ACC112 (cell line): Measurements from ENCODE around the gene ALK.
"Not testable (repeated sequence)": the region's sequence is repeated elsewhere in the genome, so short reads cannot be mapped to it uniquely, and the experiment has no call there.

Experiments used
- H2AFZ ChIP-seq: fragments of 200-600 bp; sonication (generic); one replicate; pipeline ENCODE4 v1.6.0; 2017; ENCODE audit warnings: antibody characterized with exemption, low read length; ENCODE audit not compliant: unreplicated experiment
- H3K27ac ChIP-seq: fragments of 200-600 bp; sonication (generic); 2 replicates; pipeline ENCODE4 v1.5.1; 2014; ENCODE audit warnings: low read depth, mild to moderate bottlenecking, antibody characterized with exemption, low read length, moderate library complexity
- H3K27me3 ChIP-seq: fragments of 200-600 bp; sonication (generic); 2 replicates; pipeline ENCODE4 v1.6.1; 2014; ENCODE audit warnings: mild to moderate bottlenecking, antibody characterized with exemption, low read length, moderate library complexity, mixed read lengths; ENCODE audit not compliant: insufficient read depth
- H3K36me3 ChIP-seq: fragments of 200-600 bp; sonication (generic); 2 replicates; pipeline ENCODE4 v1.6.1; 2016; ENCODE audit warnings: mild to moderate bottlenecking, antibody characterized with exemption, low read length, moderate library complexity, mixed read lengths; ENCODE audit not compliant: insufficient read depth
- H3K4me1 ChIP-seq: fragments of 200-600 bp; sonication (generic); one replicate; pipeline ENCODE4 v1.6.1; 2016; ENCODE audit warnings: low read length, mixed read lengths; ENCODE audit not compliant: insufficient read depth, unreplicated experiment, control insufficient read depth
- H3K4me3 ChIP-seq: fragments of 200-600 bp; sonication (generic); 2 replicates; pipeline ENCODE4 v1.5.1; 2014; ENCODE audit warnings: mild to moderate bottlenecking, low read depth, low read length
- H3K79me2 ChIP-seq: fragments of 200-600 bp; sonication (generic); one replicate; pipeline ENCODE4 v1.6.0; 2016; ENCODE audit warnings: low read length; ENCODE audit not compliant: control insufficient read depth, unreplicated experiment, insufficient read depth

The ALK gene

GRCh38 chr2:29263886-29264285 is 657.5 kb downstream of the ALK start:
- H3K4me1 ChIP-seq: peaks cover 20% of the 10 kb centered on the region
- no peaks in the 10 kb centered on the region for H3K79me2 ChIP-seq
- peaks cover 14% of the 10 kb centered on the region for H3K27me3 ChIP-seq
- H3K36me3 ChIP-seq: no peaks in the 10 kb centered on the region
- no peak overlapping the region for H2AFZ ChIP-seq
- H3K4me3 ChIP-seq: no peak overlapping the region
- H3K27ac ChIP-seq: no peak overlapping the region

GRCh38 chr2:29262681-29263260 is 658.6 kb downstream of the ALK start:
- H2AFZ ChIP-seq: no peak overlapping the region
- H3K4me3 ChIP-seq: no peak overlapping the region
- no peaks in the 10 kb centered on the region for H3K79me2 ChIP-seq
- peaks cover 5% of the 10 kb centered on the region; the same call in 1 of the 2 replicates for H3K27me3 ChIP-seq
- no peaks in the 10 kb centered on the region for H3K36me3 ChIP-seq
- peaks cover 24% of the 10 kb centered on the region for H3K4me1 ChIP-seq
- H3K27ac ChIP-seq: no peak overlapping the region

GRCh38 chr2:29261003-29261402 is 660.4 kb downstream of the ALK start:
- no peak overlapping the region for H3K27ac ChIP-seq
- H3K36me3 ChIP-seq: no peaks in the 10 kb centered on the region
- H3K4me1 ChIP-seq: peaks cover 24% of the 10 kb centered on the region
- no peaks in the 10 kb centered on the region for H3K79me2 ChIP-seq
- no peak overlapping the region for H3K4me3 ChIP-seq
- H2AFZ ChIP-seq: no peak overlapping the region
- no peaks in the 10 kb centered on the region; the same call in 1 of the 2 replicates for H3K27me3 ChIP-seq

- H3K4me3 ChIP-seq: no peak overlapping the region
- peaks cover 24% of the 10 kb centered on the region for H3K4me1 ChIP-seq
- peak overlapping the region; percentile 55 for H3K27ac ChIP-seq
Measured at GRCh38 chr2:29260142-29260772, 661.1 kb downstream of the ALK start.

GRCh38 chr2:29259221-29259620 is 662.2 kb downstream of the ALK start:
- H2AFZ ChIP-seq: peak overlapping the region; percentile 13
- peak overlapping the region; percentile 55 for H3K27ac ChIP-seq
- H3K36me3 ChIP-seq: no peaks in the 10 kb centered on the region
- peaks cover 10% of the 10 kb centered on the region; the same call in 1 of the 2 replicates for H3K27me3 ChIP-seq
- H3K4me1 ChIP-seq: peaks cover 24% of the 10 kb centered on the region
- no peak overlapping the region for H3K4me3 ChIP-seq
- H3K79me2 ChIP-seq: no peaks in the 10 kb centered on the region

More at GRCh38 chr2:29260142-29260772, 661.1 kb downstream of the ALK start:
- H3K36me3 ChIP-seq: no peaks in the 10 kb centered on the region
- H3K27me3 ChIP-seq: peaks cover 4% of the 10 kb centered on the region; the same call in 1 of the 2 replicates
- H3K79me2 ChIP-seq: no peaks in the 10 kb centered on the region
- H2AFZ ChIP-seq: no peak overlapping the region

- Histone ChIP-seq H3K79me2 (no peaks in the 10 kb centered on the region), H3K36me3 (no peaks in the 10 kb centered on the region), H3K4me1 (peaks cover 15% of the 10 kb centered on the region), H3K4me3 (no peak overlapping the region), H2AFZ (no peak overlapping the region), H3K27me3 (peaks cover 13% of the 10 kb centered on the region; the same call in 1 of the 2 replicates), H3K27ac (no peak overlapping the region)
Measured at GRCh38 chr2:29255004-29255403, 666.4 kb downstream of the ALK start.

GRCh38 chr2:29253495-29254275 is 667.7 kb downstream of the ALK start:
- not testable (repeated sequence) for H3K36me3 ChIP-seq, H3K79me2 ChIP-seq, H3K4me3 ChIP-seq, H2AFZ ChIP-seq, H3K4me1 ChIP-seq, H3K27ac ChIP-seq
- H3K27me3 ChIP-seq: peaks cover 13% of the 10 kb centered on the region; the same call in 1 of the 2 replicates

GRCh38 chr2:29253026-29253425 is 668.4 kb downstream of the ALK start:
- Histone ChIP-seq H3K4me1 (no peaks in the 10 kb centered on the region), H3K4me3 (no peak overlapping the region), H3K27ac (no peak overlapping the region)

GRCh38 chr2:29251406-29251805 is 670.0 kb downstream of the ALK start:
- no peak overlapping the region for H2AFZ ChIP-seq
- H3K36me3 ChIP-seq: no peaks in the 10 kb centered on the region
- no peak overlapping the region for H3K27ac ChIP-seq
- no peaks in the 10 kb centered on the region for H3K79me2 ChIP-seq
- no peak overlapping the region for H3K4me3 ChIP-seq
- peaks cover 13% of the 10 kb centered on the region; the same call in 1 of the 2 replicates for H3K27me3 ChIP-seq
- no peaks in the 10 kb centered on the region for H3K4me1 ChIP-seq

More at GRCh38 chr2:29253026-29253425, 668.4 kb downstream of the ALK start:
- H3K36me3 ChIP-seq: no peaks in the 10 kb centered on the region
- H3K27me3 ChIP-seq: peaks cover 13% of the 10 kb centered on the region; the same call in 1 of the 2 replicates
- no peaks in the 10 kb centered on the region for H3K79me2 ChIP-seq
- H2AFZ ChIP-seq: no peak overlapping the region

GRCh38 chr2:29250977-29251376 is 670.4 kb downstream of the ALK start:
- H3K27me3 ChIP-seq: peaks cover 13% of the 10 kb centered on the region; the same call in 1 of the 2 replicates
- H2AFZ ChIP-seq: no peak overlapping the region
- H3K36me3 ChIP-seq: no peaks in the 10 kb centered on the region
- no peaks in the 10 kb centered on the region for H3K79me2 ChIP-seq
- H3K4me1 ChIP-seq: no peaks in the 10 kb centered on the region
- no peak overlapping the region for H3K4me3 ChIP-seq
- H3K27ac ChIP-seq: no peak overlapping the region
